ENCODE results near the gene CD68.

The CD68 gene

GRCh38 chr17:7577327-7578199, 1.9 kb upstream of the CD68 start:
- no peak for DNase-seq (ENCODE audit: low read depth, low spot score)
- H3K4me3 ChIP-seq (ENCODE audit: low read length), result no peak overlapping the region

- no peak for DNase-seq (ENCODE audit: low read depth, low spot score)
- H3K4me3 ChIP-seq (ENCODE audit: low read length), result no peak overlapping the region
Observed at GRCh38 chr17:7579834-7580603, 581 bp downstream of the CD68 start.

- no peak for DNase-seq (ENCODE audit: low read depth, low spot score)
- no peak overlapping the region for H3K4me3 ChIP-seq (ENCODE audit: low read length)
Observed at GRCh38 chr17:7580604-7581575, 1.5 kb downstream of the CD68 start.

DNA sequence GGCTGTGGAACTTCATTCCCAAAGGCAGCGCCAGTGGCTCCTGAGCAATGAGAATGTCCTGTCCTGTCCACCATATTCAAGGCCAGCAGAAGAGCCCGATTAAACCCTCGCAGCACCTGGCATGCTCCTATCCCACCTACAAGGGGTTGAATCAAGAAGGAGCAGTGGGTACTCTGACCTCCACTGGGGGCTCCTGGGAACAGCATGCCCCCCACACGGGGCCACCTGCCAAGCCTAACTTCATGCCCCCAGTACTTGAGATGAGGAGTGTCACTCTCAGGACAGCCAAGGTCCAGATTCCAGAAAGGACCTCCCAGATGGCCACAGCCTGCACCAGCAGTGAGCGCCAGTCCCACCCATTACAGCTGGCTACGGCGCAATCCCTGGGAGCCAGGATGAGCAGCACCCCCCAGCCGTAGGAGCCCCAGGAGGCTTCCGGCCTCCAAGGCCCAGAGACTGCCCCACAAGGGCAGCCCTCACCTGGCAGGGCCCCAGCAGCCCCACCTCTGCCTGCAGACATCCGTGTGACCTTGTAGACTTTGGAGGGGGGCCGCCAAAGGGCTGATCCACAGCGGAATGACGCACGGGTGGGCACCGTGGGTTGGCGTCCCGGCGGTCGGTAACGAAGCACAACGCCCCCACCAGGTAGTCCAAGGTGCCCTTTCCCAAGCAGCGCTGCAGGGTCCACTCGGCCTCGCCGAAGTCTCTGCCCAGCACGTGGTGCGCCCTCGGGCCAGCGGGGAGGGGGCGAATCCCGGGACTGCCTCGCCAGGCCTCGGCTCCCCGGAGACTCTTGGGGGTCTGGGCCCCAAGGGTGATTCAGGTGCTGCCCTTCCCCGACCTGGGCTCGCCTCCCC, 3.2 kb downstream of the CD68 start:
- H3K4me3 ChIP-seq (ENCODE audit: low read length), result peak overlapping the region; percentile 69
- no peak for DNase-seq (ENCODE audit: low read depth, low spot score)

DNA sequence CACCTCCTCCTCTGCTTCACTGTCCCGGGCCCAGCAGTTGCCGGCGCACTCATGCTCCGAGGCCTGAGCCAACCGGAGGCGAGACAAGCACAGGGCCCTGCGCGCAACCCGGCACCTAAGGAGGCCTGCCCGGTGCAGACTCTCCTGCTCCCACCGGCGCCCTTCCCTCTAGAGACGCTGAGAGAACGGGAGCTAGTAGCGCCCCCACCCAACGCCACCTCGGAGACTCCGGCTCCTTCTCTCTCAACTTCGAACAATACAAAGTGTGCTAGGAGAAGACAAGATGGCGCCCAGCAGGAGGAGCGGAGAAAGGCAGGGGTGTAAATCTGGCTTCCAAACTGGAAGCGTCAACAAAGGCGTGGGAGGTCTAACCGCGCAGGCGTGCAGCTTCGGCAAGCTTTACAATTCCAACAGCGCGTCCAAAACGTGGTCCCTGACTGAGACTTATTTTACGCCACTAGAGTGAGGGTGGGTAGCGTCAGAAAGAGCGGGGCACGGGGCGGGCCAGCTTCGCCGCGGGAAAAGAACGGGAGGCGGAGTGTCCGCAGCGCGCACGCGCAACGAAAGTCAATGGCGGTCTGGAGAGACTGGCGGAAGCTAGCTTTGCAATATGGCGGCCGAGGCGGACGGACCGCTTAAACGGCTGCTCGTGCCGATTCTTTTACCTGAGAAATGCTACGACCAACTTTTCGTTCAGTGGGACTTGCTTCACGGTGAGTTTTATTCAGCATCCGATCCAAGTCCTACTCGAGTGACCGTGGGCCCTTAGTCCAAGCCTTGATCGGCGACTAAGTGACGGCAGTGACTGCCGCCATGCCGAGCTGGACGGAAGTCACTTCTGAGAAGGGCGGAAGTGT, 4.0 kb downstream of the CD68 start, which contains the start of gene MPDU1:
MPDU1 (plus strand) TSS at position 600 of the 857 bp plus-strand sequence; CDS start at position 611, 11 bp downstream.
- peak within 1 kb of the TSS; percentile 69 for H3K4me3 ChIP-seq (ENCODE audit: low read length)
- peak; percentile 94 for DNase-seq (ENCODE audit: low read depth, low spot score)

GRCh38 chr17:7586673-7587419, 7.4 kb downstream of the CD68 start:
- no peak overlapping the region for H3K4me3 ChIP-seq (ENCODE audit: low read length)
- no peak for DNase-seq (ENCODE audit: low read depth, low spot score)

DNA sequence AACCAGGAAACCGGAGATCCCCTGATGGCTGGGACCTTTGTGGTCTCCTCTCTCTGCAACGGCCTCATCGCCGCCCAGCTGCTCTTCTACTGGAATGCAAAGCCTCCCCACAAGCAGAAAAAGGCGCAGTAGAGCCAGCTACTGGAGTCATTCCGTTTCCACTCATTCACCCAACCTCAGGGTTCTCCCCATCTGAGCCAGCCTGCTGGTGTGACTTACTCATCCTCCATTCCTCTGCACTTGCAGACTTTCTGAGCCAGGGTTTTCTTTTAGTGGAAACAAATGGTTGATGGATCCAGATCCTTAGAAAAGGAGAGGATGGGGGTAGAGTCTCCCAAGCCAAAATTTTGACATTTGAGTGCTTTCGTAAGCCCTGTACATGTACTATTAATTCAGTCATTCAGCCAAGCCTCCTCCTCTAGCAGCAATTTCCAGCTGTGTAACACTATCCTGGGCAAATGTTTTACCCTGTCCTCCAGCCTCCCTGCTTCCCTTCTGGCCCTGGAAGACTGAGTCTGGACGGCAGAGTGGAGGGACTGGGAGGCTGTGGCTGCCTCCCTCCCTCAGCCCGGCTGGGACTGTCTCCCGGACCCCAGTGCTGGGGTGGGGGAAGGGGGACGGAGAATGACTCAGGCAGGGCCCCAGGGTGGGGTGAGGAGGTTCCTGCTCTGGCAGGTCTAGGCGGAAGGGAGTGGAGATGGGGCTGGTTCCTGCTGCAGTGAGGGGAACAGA, 8.1 kb downstream of the CD68 start:
- DNase-seq (ENCODE audit: low read depth, low spot score), result no peak
- no peak overlapping the region for H3K4me3 ChIP-seq (ENCODE audit: low read length)

- no peak overlapping the region for H3K4me3 ChIP-seq (ENCODE audit: low read length)
Observed at GRCh38 chr17:7588553-7589203, 9.2 kb downstream of the CD68 start.

DNA sequence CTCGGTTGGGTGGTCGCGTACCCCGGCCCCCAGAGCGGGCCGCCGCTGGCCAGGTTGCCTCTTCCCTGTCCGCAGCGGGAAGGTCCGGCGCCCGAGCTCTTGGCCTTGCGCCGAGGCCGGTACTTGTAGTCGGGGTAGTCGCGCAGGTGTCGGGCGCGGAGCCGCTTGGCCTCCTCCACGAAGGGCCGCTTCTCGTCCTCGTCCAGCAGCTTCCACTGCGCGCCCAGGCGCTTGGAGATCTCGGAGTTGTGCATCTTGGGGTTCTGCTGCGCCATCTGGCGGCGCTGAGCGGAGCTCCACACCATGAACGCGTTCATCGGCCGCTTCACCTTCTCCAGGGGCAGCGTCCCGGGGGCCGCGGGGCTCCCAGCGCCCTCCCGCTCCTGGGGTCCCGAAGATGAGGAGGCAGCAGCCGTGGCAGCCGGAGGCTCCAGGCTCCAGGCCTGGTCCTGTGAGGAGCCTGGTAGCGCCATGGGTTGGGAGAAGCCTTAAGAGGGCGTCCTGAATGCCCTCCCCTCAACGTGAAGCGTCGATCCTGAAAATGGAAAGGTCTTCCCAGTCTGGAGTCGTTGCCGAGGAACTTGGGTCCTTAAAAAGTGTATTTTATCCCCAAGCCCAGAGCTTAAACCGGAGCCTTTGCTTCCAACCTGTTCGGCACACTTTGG, 9.9 kb downstream of the CD68 start:
- no peak overlapping the region for H3K4me3 ChIP-seq (ENCODE audit: low read length)

More at GRCh38 chr17:7588553-7589203, 9.2 kb downstream of the CD68 start:
- DNase-seq (ENCODE audit: low read depth, low spot score), result no peak

GRCh38 chr17:7589891-7590691, 10.7 kb downstream of the CD68 start, which contains the start of gene SOX15:
Gene SOX15, minus strand, starts transcription at chr17:7590094. Its CDS starts 418 bp downstream, at chr17:7589676.
- H3K4me3 ChIP-seq (ENCODE audit: low read length), result no peak within 1 kb of the TSS
- DNase-seq (ENCODE audit: low read depth, low spot score), result no peak

More for the DNA sequence above, 9.9 kb downstream of the CD68 start:
- DNase-seq (ENCODE audit: low read depth, low spot score), result no peak

DNA sequence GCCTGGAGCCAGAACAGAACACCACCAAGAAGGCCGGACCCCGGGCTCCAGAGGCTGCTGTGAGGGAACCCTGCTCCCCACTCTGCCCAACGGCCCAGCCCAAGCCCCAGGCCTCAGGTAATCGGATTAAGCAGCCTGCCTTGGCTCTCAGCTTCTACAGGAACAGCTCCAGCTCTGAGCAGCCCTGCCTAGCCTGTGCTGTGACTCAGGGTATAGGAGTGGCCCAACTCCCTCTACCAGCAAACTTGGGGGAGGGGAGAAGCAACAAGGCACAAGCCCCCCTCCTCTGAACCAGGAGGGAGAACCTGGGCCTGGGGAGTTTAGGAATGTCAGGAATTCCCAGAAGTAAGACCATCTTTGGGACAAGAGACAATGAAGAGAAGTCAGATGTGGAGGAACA, 11.3 kb downstream of the CD68 start:
- H3K4me3 ChIP-seq (ENCODE audit: low read length), result no peak overlapping the region
- DNase-seq (ENCODE audit: low read depth, low spot score), result no peak

DNA sequence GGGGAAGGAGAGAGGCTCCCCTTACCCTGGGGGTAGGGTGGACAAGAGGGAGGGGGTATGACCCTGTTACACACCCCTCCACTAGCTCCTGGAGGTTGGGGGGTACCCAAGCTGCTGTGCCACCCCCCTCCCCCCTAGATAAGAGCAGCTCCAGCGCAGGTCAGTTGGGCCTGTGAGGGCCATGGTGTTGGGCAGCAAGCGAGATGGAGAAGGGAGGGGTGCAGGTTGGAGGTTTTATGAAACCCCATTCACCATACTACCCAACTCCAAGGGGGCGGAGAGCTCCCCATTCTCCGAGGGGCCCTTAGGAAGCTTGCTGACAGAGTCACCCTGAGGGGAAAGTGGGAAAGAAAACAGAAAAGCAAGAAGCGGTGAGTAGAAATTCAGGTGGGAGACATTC, 12.2 kb downstream of the CD68 start:
- no peak overlapping the region for H3K4me3 ChIP-seq (ENCODE audit: low read length)

DNA sequence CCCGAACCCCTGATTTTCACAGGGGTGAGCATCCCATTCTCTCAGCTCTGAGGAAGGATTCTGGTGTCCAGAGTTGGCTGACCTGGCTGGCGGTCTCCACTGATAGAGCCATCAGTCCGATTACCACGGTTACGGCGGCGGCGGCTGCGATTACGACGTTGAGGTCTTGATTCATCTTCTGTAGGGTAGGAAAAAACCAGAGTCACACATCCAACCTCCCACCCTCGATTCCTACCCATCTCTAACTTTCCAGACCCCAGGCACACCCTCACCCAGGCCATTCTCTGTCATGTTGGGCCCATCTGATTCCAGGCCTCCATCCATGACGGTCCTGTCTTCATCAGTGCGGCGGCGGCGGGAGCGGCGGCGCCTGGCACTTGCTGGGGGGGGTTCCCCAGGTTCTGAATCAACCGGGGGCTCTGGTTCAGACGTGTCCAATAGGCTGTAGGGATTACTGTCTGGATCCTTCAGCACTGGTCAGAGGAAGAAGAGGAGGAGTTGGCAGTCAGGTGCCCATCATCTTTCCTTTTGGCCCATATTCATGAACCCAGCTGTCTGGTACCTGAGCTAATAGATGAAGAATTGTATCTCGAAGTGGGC, 13.1 kb downstream of the CD68 start:
- H3K4me3 ChIP-seq (ENCODE audit: low read length), result no peak overlapping the region
- no peak for DNase-seq (ENCODE audit: low read depth, low spot score)

More for the DNA sequence above, 12.2 kb downstream of the CD68 start:
- no peak for DNase-seq (ENCODE audit: low read depth, low spot score)

- DNase-seq (ENCODE audit: low read depth, low spot score), result no peak
Observed at GRCh38 chr17:7593296-7593695, 13.9 kb downstream of the CD68 start.

More at GRCh38 chr17:7593296-7593695, 13.9 kb downstream of the CD68 start:
- no peak overlapping the region for H3K4me3 ChIP-seq (ENCODE audit: low read length)

Measured in Jurkat, Clone E6-1 (cell line).